Stimulated activated CD8-positive, alpha-beta memory T cell treated with anti-CD3 and anti-CD28 coated beads, Interleukin-12 subunit alpha, Interleukin-12 subunit beta, amount 100 ng/mL, for 4 hours (primary cell): Measurements from ENCODE around the gene DACH1.

Experiments
- DNase-seq: peaks from one replicate; pipeline ENCODE4 v3.0.0-alpha.2; 2020; ENCODE audit warnings: low read depth

The DACH1 gene

DNA sequence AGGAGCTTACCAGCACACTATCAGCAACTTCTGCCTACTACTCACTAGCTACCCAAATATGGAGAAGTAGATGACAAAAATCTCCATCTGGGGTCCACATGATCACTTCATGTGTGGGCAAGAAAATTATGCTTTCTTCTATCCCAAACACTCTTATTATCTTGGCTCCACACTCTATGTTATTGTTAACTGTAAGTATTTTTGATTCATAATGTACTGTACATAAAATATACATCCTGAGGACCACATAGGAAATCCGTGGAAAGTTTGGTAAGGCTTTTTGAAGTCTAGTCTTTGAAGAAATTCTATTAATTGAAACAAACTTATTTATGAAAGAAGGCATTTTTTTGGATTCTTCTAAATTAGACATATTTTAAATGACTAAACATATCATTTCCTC is 378.8 kb downstream of the DACH1 start:
- DNase-seq, result no peak

DNA sequence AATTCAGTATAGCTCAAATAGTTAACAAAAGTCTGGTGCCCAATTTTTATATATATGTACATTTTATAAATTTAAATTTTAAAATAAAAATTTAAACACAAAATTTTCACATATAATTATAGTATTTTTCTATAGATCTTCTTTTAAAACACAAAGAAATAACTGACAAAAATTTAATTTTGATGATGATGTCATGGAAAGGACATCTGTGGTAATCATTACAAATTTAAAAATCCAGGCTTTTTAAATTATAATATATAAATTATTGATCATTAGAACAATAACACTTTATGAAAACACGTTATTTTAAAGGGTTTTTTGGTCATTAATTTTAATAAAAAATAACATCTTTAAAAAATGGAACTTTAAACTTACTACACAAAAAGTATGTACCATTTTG is 381.1 kb downstream of the DACH1 start:
- DNase-seq, result no peak

DNA sequence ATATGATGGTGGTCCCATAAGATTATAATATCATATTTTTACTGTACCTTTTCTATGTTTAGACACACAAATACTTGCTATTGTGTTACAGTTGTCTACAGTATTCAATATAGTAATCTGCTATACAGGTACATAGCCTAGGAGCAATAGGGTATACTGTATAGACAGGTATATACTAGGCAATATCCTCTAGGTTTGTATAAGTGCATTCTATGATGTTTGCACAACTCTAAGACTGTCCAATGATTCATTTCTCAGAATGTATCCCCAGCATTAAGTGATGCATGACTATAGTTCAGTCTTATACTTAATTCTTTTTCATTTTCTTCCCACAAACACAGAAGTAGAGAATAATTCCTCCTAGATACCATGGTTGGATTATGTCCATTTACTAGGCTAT is 383.3 kb downstream of the DACH1 start:
- no peak for DNase-seq

DNA sequence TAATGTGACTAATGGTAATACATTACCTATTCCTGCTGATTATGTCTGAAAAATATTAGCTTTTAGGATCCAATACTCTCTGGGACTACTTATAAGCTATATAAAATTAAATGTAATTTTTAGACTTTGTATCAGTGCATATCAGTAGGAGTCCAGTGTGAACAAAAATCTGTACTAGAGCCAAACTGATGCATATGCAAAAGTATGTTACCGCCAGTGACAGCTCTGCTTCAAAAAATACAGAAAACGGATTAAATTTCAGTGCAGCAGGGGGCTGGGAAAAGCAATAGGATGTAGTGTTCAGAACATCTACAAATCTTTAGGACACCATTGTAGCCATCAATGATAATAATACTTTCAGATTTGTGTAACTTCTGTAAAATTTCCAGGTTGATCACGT is 385.5 kb downstream of the DACH1 start:
- DNase-seq, result no peak

DNA sequence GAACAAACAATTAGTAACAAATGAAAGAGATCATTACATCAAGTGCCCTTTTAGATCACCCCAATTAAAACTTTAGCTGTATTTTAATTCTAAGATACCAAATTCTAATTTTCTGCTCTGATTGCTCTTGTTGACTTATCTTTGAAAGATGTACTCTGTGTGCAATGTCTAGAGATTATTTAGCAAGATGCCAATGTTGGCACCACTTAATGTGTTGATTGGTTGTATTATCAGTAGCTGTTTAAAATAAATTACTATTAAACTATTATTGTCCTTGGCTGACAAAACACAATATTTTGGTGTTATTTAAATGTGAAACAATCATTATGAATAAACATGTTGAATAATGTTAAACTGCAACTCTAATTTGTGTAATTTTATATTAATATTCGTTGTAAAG is 386.0 kb downstream of the DACH1 start:
- DNase-seq, result no peak

DNA sequence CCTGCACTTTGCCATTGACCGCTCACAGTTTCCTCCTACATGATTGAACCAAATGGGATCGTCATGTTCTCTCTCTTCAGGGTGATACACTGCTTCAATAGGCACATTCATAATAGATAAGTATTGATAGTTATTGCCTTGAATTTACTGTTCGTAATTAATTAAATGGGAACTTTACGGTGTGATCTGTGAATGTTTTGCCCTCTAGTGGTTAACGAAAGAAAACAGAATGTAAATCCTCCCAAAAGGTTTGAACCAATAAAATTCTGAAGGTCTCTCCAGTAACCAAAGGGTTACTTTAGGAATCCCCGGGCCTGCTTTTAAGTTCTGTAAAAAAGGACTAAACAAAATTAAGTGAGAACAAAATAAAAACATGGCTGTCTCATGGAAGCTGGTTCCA is 389.3 kb downstream of the DACH1 start:
- DNase-seq, result no peak

DNA sequence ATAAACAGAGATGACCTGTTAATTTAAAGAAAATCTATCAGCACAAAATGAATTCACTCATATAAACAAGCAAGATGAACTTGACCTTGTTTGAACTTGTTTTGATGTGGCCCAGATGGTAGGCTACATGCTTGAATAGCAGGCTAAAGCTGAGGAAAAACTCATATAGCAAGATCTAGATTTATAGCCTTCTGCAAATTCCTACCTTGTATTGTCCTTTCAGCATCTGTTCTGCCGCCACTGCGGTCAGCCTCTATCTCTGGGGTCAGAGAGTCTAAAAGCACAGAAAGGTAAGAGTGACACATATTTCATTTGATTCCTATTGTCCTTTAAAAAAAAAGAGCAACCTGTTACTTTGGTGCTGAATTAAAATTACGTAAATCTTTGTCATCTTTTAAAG is 392.1 kb downstream of the DACH1 start:
- DNase-seq, result no peak

DNA sequence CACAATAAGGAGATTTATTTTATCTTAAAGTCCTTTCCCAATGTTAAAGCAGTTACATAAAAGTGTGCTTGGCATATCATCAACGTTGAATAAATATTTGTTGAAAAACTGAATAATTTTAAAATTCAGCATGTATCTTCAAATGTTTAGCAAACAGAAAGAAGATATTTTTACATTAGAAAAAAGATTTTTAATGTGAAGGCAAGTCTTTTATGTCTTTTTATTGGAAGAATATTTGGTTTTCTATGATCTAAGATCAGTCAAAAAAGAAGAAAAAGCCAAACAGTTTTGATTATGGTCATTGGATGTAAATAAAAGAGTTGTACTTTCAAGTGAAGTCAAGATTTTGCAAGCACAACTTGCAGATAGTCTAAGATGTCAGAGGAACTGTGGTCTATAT is 397.4 kb downstream of the DACH1 start:
- DNase-seq, result no peak

DNA sequence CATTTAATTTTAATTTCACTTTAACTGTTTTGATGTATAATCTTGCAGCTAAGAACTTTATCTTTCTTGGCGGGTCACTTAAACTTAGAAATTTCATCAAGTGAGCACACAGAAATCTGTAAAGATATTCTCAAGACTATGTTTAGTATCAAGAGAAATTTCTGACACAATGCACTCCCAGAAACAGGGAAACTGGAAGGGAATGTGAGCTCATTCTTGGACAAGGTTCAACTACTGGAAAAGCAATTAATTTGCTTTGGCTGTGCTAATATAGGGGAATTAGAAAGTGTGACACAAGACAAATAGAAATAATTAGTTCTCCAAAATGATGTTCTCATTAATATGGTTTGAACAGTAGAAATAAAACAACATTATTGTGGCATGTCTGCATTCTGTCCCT is 402.3 kb downstream of the DACH1 start:
- no peak for DNase-seq

DNA sequence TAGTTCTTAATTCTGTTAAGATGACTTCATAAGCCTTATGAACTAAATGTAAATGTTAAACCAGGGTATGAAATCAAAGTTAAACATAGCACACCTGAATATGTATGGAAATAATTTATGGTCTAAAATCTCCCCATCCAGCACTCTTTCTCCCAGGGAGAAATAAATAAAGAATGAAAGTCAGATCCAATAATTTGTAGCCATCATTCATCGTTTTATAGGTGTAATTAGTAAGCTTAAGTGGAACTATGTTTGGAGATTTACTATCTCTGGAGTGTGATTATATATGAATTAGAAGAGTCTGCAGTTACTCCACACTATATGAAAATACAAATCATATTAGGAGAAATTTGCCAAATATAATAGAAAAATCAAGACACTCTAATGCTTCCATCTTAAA is 405.1 kb downstream of the DACH1 start:
- no peak for DNase-seq

DNA sequence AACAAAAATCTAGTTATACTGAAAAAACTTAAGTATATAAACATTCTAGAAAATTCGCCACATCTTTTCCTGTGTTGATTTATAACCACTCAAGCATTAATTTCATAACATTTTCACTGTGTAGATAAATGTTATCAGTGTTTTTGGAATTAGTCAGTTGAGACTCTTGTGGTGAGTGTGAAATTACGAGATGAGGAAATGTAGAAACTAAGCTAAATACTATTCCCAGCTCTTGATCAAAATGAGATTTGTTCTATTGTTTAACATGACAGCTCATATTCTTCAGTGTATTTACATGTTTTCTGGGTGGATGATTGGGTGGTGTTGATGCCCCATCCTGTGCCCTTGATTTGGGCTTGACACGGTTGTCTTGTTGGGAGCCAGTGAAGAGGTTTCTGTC is 406.8 kb downstream of the DACH1 start:
- DNase-seq, result no peak

DNA sequence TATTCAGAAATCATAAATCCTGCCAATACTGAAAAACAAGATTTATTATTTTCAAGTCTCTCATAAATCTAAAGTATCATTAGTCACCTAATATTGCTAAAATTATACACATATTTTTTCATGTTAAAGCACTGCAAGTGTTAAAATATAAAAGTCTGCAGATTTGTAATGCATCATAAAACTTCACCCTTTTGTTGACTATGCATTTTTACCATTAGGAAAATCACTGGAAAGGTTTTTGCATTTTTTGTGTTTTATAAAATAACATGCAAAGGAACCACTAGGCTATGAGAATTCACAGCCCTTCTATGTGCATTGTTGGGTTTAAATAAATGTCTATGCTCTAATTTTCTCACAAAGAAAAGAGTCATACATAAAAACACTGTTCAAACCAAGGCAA is 407.3 kb downstream of the DACH1 start:
- DNase-seq, result no peak

DNA sequence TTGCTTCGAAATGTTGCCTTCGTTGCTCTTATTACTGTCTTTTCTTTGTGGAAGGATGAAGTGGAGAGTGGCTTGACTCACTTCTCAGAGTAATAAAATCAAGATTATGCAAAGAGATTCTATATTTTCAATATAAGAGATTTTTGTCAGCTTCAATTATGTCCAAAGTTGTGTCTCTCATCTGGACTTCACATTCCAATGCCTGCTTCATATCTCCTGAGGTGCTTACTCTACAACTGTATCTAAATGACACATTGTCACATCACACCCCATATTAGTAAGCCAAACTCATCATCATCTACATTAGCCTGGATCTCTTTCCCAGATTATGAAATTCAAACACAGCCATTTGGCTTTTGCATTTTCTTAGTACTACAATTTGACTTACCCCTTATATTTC is 409.4 kb downstream of the DACH1 start:
- DNase-seq, result no peak

DNA sequence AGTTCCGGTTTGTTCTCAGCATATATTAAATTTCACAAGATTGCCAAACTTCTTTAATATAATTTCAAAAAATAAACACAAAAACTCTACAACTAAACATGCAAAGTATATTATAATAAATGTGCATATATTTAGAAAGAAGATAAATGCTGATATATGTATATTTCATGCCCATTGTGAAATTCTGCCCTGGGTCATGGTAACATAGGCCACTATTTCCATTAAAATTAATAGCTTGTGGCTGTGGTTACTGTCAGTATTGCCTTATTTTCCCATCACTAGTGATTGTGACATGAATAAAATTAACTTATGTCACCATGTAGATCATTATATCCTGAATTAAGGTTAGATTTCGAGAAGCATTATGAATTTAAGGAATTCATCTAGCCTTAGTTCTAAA is 410.9 kb downstream of the DACH1 start:
- DNase-seq, result no peak

DNA sequence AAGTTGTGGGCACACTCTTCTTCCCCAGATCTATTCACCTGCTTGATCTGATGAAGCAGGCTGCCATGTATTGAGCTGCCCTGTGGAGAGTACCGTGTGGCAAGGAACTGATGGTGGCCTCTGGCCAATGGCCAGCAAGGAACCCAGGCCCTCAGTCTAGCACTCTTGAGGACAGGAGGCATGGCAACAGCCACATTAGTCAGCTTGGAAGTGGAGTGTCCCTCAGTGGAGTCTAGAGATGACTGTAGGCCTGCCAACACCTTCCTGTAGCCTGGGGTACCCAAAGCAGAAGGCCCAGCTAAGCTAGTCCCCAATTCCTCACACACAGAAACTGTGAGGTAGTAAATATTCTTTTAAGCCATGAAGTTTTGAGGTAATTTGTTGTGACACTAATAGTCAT is 412.5 kb downstream of the DACH1 start:
- no peak for DNase-seq

DNA sequence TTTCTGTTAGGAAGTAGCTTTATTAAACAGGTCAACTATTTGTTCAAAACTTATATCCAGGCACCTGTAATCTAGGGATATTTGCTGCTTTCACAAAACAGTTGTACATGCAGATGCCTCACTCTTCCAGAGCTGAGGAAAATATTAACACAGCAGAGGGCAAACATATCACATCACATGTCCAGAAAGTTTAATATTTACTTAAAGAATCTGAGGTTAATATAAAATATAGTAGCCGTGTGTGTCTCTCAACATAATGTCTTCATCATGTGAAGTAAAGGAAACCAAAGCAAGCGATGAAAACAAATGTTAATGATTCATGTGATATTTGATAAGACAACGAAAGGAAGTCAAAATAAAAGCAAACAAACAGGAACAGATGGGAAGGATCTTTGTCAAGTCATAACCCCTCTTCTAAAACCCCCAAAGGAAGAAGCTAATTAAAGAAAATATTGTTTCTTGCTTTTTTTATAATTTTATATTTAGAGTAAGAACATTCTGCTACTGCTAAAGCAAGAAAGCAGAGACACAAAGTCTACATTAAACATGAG is 418.8 kb downstream of the DACH1 start:
- DNase-seq, result no peak

DNA sequence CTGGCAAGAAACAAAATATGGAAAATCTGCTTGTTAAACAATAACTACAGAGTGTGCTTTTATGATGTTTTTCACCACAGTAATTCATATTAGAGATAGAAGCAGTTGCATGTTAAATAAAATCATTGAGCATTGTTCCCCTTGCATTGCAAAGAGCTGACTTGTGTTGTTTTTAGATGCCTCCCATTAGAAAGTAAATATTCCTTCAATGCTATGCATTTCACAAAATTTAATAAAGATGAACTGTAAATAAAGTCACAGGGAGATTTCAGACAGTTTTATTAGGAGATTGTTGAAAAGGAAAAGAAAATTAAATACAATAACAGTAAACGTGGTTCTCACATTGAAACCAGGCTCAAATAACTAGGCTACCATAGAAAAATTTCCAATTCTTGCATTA is 429.3 kb downstream of the DACH1 start:
- DNase-seq, result no peak

DNA sequence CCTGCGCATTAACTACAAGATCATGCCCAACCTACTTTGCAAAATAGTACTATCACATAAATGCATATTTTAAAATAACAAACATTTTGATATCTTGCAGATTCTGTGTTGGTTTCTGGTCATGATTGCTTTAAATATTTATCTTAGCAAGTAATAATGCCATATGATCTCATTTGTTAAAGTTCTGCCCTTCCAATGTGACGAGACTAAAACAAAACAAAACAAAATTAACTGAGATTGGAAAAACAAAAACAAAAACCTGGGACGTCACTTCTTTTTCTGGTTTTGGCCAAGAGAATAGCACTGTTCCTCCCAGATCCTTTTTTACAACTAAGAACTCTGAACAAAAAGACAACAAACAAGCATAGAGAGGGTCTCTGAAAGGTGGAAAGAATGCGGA is 436.3 kb downstream of the DACH1 start:
- DNase-seq, result no peak

DNA sequence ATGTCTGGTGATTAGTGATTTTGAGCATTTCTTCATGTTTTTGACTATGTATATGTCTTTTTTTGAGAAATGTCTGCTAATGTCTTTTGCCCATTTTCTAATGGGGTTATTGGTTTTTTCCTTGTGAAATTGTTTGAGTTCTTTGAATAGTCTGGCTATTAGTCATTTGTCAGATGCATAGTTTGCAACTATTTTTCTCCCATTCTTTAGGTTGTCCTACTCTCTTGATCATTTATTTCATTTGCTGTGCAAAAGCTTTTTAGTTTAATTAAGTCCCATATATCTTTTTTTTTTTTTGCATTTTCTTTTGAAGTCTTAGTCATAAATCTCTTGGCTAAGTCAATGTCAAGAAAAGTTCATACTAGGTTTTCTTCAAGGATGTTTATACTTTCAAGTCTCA is 449.8 kb downstream of the DACH1 start:
- no peak for DNase-seq

DNA sequence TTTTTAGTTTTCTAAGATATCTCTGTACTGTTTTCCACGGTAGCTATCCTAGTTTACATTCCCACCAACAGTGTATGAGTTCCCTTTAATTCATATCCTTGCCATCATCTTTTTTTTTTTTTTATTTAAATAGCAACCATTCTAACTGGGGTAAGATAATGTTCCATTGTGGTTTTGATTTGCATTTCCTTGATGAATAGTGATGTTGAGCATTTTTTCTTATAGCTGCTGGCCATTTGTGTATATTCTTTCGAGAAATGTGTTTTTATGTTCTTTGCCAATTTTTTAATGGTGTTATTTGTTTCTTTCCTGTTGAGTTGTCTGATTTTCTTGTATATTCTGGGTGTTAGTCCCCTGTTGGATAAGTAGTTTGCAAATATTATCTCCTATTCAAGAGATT is 454.8 kb downstream of the DACH1 start:
- DNase-seq, result no peak

DNA sequence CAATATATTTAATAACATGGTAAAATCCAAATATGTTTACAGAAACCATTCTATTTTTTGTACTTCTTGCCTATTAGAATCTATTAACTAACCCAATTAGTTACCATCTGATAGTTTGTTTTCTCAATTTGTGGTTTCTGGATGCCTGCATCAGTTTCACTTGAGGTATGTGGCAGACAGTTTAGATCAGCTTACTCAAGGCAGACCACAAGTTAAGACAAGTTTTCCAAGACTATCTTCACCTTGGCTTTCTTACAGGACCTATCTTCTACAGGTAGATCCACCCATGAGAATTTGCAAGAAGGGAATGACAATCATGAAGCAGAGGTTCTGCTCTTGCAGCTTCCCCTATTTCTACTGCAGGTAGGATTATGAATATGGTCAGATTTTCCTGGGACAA is 458.6 kb downstream of the DACH1 start:
- DNase-seq, result no peak

DNA sequence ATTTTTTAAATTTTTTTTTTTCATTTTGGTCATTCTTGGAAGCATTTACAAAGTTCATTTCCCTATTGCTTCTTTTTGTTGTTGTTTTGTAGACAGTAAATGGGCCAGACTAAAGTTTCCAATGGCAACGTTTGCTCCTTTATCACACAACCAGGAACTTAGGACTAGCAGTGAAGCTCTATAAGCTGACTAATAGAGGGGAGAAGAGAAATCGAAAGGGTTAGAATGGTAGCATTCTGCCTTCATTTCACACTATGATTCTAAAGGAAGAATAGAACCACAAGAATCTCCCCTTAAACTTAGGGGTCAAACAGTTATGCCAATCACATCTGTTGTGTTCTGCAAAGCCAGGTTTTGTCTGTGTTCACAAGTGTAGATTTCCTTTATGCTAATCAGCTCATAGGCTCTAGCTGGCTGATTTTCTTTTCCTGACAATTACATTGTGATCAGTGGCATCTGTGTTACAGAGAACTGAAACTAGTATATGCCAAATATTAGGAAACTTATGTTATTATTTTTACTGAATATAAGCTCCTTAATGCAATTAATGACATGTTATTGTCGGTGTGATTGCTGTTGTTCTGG is 467.3 kb downstream of the DACH1 start:
- no peak for DNase-seq

DNA sequence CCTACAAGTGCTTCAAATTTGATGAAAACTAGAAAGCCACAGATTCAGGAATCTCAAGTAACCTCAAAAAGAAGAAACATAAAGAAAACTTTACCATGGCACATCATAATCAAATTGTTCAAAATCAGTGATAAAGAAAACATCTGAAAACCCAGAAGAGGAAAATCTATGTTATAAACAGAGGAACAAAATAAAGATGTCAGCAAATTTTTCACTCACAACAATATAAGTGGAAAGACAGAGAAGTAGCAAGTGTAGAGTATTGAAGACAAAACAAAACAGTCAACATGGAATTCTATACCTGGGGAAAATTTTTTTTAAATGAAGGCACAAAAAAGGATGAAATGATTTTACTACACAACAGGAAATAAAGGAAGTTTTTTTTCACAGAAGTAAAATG is 470.9 kb downstream of the DACH1 start:
- DNase-seq, result no peak

DNA sequence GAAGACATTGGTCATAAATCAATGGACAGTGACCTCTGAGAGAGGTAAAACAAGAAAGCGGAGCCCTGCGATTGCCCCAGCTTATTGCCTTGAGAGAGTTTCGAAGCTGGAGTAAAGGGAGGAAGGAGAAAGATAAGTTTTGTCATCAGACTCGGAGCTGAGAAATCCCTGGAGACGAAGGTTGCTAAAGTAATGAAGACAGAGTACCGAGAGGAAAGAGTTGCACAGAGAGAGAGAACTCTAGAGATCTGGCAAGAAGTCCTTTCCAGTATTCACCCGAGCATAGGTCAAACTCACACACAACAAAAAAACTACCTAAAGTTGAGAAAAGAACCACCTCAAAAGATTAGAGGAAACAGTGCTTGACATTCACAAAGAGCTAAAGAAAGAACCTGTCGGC is 472.0 kb downstream of the DACH1 start:
- no peak for DNase-seq

DNA sequence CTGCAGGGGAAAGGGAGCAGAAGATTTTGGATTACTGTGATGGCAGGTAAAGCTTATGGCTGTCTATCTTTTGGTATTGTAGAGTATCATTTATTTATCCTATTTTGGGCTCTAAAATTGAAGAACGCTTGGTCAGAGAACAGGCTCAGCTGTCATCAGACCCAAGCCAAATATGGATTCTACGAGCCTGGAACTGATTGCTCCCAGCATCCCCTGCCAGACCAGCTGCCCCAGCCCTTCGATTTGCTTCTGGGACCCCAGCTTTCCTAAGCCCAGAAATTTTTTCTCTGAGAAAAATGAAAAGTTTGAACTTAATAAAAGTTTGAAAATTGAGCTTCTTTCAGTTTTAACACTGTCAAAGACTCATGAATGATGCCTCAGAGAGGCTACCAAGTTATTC is 472.8 kb downstream of the DACH1 start:
- DNase-seq, result no peak
